Fibroblast of lung (primary cell): ENCODE measurements around the gene RRN3. TPM values are rescaled to one million over a fixed set of nuclear protein-coding genes. Genes with fewer than 3 reads are reported as not detected.
"Not testable (repeated sequence)": the region's sequence is repeated elsewhere in the genome, so short reads cannot be mapped to it uniquely, and the experiment has no call there.

ENCODE experiments used
- DNase-seq, 2 donors: peaks; one replicate each; pipeline versions ENCODE4 v3.0.0 to v3.0.0-alpha.2; 2010; ENCODE audit warnings: low read depth in 2 of 2
- H2AFZ ChIP-seq: 2 replicates; pipeline ENCODE4 v1.5.1; 2012; ENCODE audit warnings: low read length, control low read depth, inconsistent platforms
- H3K27ac ChIP-seq: 2 replicates; pipeline ENCODE4 v1.5.1; 2011; ENCODE audit warnings: low read length, control low read depth; ENCODE audit not compliant: insufficient read depth
- H3K27me3 ChIP-seq: 2 replicates; pipeline ENCODE4 v1.5.1; 2011; ENCODE audit warnings: mild to moderate bottlenecking, low read length; ENCODE audit not compliant: control insufficient read depth, insufficient read depth
- H3K36me3 ChIP-seq: 2 replicates; pipeline ENCODE4 v1.5.1; 2011; ENCODE audit warnings: low read length; ENCODE audit not compliant: control insufficient read depth, insufficient read depth
- H3K4me1 ChIP-seq: 2 replicates; pipeline ENCODE4 v1.5.1; 2011; ENCODE audit warnings: low read length; ENCODE audit not compliant: control insufficient read depth, insufficient read depth; ENCODE audit errors: extremely low read depth
- H3K4me2 ChIP-seq: 2 replicates; pipeline ENCODE4 v1.5.1; 2011; ENCODE audit warnings: low read length, control low read depth; ENCODE audit not compliant: insufficient read depth; ENCODE audit errors: extremely low read depth
- H3K4me3 ChIP-seq, 4 experiments: fragments of 200-600 bp in 1 of 4; sonication (generic) in 1 of 4; replicated peaks in 1 of 4; 2 replicates each; pipeline ENCODE4 v1.5.1; 2011 to 2016; ENCODE audit warnings: low read length in 4 of 4, low read depth in 3 of 4, mild to moderate bottlenecking in 3 of 4, control low read depth in 2 of 4, inconsistent platforms in 1 of 4, mixed read lengths in 1 of 4; ENCODE audit not compliant: insufficient read depth in 1 of 4; ENCODE audit errors: control extremely low read depth in 1 of 4
- H3K79me2 ChIP-seq: 2 replicates; pipeline ENCODE4 v1.5.1; 2012; ENCODE audit warnings: mild to moderate bottlenecking, low read length, inconsistent platforms; ENCODE audit not compliant: control insufficient read depth, insufficient read depth
- H3K9ac ChIP-seq: 2 replicates; pipeline ENCODE4 v1.5.1; 2011; ENCODE audit warnings: mild to moderate bottlenecking, low read length, control low read depth; ENCODE audit not compliant: insufficient read depth
- H3K9me3 ChIP-seq: 2 replicates; pipeline ENCODE4 v1.5.1; 2012; ENCODE audit warnings: low read depth, low read length; ENCODE audit not compliant: control insufficient read depth, insufficient read depth
- H4K20me1 ChIP-seq: 2 replicates; pipeline ENCODE4 v1.5.1; 2011; ENCODE audit warnings: low read length; ENCODE audit not compliant: control insufficient read depth, insufficient read depth; ENCODE audit errors: extremely low read depth
- polyA plus RNA-seq, 2 donors: library from polyadenylated mRNA; depleted of rRNA in 1 of 2; stranded (reverse) in 1 of 2; unstranded in 1 of 2; fragments of >200 nt; gene quantifications; 2 replicates each; pipeline ENCODE4 v1.2.1, GENCODE V29; 2011 to 2012; ENCODE audit warnings: missing spikeins in 1 of 2
- total RNA-seq: library from RNA; depleted of rRNA; stranded (reverse); fragments of >200 nt; gene quantifications from 2 replicates; pipeline ENCODE4 v1.2.1, GENCODE V29; 2014

Gene RRN3
- total and polyA plus RNA-seq, 2 donors (not counting 1 experiment from before 2014, with no cell fraction given), result 28.9 to 43.6 TPM

DNA sequence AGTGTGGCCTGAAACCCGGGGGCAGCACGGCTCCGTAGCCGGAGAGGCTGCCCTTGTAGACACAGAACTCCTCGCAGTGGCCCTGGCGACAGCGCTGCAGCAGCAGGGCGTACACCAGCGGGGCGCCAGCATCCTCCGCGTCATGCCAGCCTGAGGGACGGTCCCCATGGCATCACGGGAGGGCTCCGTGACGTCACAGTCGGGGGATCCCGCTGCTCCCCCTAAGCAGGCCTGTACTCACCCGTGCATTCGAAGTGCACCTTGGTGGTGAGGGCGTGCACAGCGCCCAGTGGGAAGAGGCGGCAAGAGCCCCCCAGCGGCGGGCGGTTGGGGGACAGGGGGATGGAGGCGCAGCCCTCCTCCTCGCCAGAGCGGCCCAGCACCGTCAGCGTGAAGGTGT is 39.5 kb upstream of the RRN3 start:
- not testable (repeated sequence) for H3K4me1 ChIP-seq, H3K4me2 ChIP-seq, H3K27ac ChIP-seq, H3K9me3 ChIP-seq, H3K9ac ChIP-seq, H2AFZ ChIP-seq, H3K4me3 ChIP-seq, H3K36me3 ChIP-seq, DNase-seq, H3K27me3 ChIP-seq, H3K79me2 ChIP-seq, H4K20me1 ChIP-seq

DNA sequence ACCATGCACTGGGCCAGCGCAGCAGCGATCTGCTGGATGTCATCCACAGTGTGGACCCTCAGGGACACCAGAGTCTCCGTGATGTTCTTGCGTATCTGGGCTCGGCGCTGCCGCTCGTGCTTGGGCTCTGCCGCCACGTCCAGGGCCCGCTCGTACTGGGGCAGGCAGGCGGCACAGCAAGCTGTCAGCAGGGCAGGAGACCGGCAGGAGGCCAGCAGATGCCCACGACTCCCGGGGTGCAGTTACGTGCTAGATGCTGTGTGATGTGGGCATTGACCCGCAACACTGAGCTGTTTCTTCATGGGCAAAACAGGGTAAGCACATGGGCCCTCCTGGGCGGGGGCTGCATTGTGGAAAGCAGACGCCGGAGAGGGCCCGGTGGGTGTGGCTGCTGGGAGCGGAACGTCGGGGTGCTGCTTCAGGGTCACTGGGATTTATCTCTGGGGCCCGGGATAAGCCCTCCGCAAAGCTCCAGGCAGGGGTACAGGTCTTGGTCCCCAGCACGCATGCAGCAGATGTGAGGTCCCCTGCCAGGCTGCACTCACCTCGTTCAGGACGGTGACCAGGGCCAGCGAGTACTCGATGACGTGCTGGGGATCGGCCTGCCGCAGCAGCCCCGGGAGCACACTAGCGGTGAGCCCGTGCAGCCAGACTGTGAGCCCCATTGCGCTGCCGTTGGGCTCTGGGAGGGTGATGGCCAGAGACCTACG is 38.8 kb upstream of the RRN3 start:
- H3K4me2 ChIP-seq, H3K36me3 ChIP-seq, H3K27me3 ChIP-seq, H3K27ac ChIP-seq, H3K9me3 ChIP-seq, H2AFZ ChIP-seq, H3K4me1 ChIP-seq, H4K20me1 ChIP-seq, H3K9ac ChIP-seq, H3K79me2 ChIP-seq, DNase-seq, H3K4me3 ChIP-seq: not testable (repeated sequence)

DNA sequence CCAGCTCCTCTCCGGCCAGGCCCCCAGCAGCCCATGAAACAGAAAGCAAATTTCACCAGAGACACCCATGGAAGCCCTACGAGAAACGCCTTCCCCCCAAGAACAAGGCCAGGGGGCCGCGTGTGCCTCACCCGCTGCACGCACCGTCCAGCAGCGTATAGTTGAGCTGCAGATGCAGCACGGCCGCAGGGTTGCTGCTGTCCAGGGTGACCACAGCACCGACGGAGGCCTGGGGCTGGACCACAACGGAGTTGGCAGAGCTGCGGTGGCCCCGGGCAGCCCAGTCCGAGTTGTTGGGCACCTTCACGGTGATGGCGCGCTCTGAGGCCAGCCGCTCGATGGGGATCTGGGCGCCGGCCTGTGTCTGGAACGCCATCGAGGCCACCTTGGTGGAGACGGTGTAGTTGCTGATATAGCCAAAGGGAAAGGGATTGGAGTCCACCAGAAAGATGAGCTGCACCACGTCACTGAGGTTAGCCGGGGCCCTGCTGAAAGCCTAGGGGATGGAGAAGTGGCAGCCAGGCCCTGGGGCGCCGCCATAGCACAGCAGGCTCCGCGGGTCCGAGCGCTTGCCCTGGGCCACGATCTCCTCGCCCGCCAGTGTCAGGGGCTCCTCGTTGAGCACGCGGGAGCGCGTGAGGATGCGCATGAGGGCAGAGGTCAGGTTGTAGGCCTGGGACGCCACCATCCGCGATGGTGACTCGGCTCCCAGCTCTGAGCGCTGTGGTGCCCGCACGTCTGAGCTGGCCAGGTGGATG is 37.0 kb upstream of the RRN3 start:
- not testable (repeated sequence) for H3K9me3 ChIP-seq, H3K79me2 ChIP-seq, H3K4me1 ChIP-seq, H3K36me3 ChIP-seq, H3K4me3 ChIP-seq, H3K9ac ChIP-seq, H4K20me1 ChIP-seq, H3K27ac ChIP-seq, H3K4me2 ChIP-seq, DNase-seq, H3K27me3 ChIP-seq, H2AFZ ChIP-seq

DNA sequence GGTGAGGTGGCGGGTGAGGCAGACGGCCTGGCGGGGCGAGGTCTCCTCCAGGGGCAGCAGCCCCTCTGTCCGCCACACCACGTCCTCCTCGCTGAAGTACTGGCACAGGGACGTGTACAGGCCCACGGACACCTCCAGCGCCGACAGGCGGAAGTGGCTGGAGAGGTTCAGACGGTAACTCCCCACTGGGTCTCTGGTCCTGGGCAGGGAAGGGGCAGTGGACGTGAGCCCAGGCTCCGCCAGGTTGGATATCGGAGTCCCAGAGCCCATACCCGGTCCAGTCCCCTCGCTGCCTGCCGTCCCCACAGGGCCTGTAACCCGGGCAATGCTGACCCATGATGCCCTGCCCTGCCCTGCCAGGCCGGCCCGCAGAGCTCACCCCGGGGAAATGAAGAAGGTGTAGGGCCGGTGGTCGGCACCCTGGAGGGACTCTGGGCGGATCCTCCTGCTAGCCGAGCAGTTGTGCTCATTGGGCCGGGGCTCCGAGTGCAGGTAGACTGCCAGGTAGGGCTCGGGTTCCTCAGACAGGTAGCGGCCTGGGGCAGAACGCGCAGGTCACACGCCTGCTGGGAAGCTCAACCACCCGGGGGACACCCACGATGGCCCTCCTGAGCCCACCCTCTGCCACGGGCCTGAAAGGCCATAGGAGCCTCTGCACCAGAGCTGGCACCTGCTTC is 36.3 kb upstream of the RRN3 start:
- not testable (repeated sequence) for H3K27ac ChIP-seq, H3K79me2 ChIP-seq, H2AFZ ChIP-seq, H3K4me3 ChIP-seq, H3K4me1 ChIP-seq, DNase-seq, H3K4me2 ChIP-seq, H3K9ac ChIP-seq, H3K9me3 ChIP-seq, H4K20me1 ChIP-seq, H3K27me3 ChIP-seq, H3K36me3 ChIP-seq

DNA sequence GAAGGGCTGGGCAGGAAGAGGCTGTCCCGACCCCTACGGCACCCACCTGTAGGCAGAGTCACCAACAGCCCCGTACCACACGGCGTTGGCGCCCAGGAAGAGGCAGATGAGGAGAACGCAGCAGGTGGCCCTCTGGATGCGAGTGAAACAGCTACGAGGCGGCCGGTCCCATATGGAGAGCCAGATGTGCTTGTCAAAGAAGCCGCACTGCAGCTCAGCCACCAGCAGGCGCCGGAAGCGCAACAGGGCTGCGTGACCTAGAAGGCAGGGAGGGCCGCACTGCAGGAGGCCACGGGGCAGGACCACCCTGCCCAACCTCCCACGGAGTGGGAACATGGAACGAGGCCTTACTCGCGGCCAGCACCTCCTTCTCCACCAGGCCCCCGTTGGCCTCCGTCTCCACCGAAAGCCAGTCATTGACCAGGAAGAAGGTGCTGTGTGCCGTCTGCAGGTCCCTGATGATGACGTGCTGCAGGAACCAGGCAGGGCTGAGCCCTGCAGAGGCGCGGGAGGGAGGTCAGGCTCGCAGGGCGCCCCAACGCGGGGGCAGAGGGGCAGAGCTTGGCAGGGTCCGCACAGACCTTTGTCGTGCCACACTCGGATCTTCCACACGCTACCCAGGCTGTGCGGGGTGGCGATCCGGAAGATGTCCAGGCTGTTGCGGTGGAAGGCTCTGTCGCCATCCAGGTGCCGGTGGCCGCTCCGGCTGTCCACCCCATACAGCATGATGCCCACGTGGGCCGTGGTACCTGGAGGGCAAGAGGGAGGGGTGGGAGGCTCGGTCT is 33.8 kb upstream of the RRN3 start:
- not testable (repeated sequence) for H3K4me1 ChIP-seq, H3K9ac ChIP-seq, H3K79me2 ChIP-seq, H3K4me3 ChIP-seq, H3K27ac ChIP-seq, H3K9me3 ChIP-seq, H3K4me2 ChIP-seq, H2AFZ ChIP-seq, H3K36me3 ChIP-seq, DNase-seq, H4K20me1 ChIP-seq, H3K27me3 ChIP-seq

DNA sequence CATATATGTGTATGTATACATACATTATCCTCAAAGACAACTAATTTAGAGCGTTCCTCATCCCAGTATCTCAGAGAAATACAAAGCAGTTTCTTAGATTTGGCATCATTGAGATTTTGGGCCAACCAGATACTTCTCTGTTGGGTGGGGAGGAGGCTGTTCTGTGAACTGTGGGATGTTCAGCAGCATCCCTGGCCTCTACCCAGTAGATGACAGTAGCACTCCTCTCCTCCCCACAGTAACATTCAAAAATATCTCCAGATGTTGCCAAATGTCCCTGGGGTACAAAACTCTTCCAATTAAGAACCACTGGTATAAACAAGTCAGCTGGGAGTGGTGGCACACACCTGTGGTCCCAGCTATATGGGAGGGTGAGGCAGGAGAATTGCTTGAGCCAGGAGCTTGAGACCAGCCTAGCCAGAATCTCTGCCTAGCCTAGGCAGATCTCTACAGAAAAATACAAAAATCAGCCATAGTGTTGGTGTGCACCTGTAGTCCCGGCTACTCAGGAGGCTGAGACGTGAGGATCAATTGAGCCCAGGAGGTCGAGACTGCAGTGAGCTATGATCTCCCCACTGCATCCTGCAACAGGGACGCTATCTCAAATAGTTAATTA is 6.4 kb upstream of the RRN3 start:
- not testable (repeated sequence) for H3K4me3 ChIP-seq, DNase-seq, H4K20me1 ChIP-seq, H3K36me3 ChIP-seq, H3K27ac ChIP-seq, H3K79me2 ChIP-seq, H3K4me1 ChIP-seq, H2AFZ ChIP-seq, H3K4me2 ChIP-seq, H3K9ac ChIP-seq, H3K27me3 ChIP-seq, H3K9me3 ChIP-seq
